PC-9 (cell line): ENCODE data around the gene ZNF618. TPM values are rescaled to one million over a fixed set of nuclear protein-coding genes. Genes with fewer than 3 reads are reported as not detected.

Source experiments
- BruUV-seq: library from RNA; stranded (reverse); fragments of 400-500 nt; replicated peaks from 2 replicates; lab custom pipeline; 2021; lab: Mats Ljungman, UMichigan
- CTCF ChIA-PET: fragments of 300-600 bp; sonication (Branson Sonifier 250); formaldehyde crosslinking; loops from one replicate; lab custom pipeline; 2022; ENCODE audit warnings: antibody characterized with exemption; lab: Charles Lee
- POLR2A ChIA-PET: fragments of 300-600 bp; sonication (Branson Sonifier 250); formaldehyde crosslinking; loops from one replicate; lab custom pipeline; 2022; ENCODE audit warnings: antibody characterized with exemption; ENCODE audit not compliant: unreplicated experiment; lab: Charles Lee
- DNase-seq, 2 experiments: peaks; one replicate each; pipeline versions ENCODE4 v3.0.0 to v3.0.0-alpha.2; 2015 to 2022; ENCODE audit warnings: mixed read lengths in 1 of 2
- H2AFZ ChIP-seq: fragments of 200-600 bp; sonication (generic); 2 replicates; pipeline ENCODE4 v1.8.1; 2017; ENCODE audit warnings: antibody characterized with exemption
- H3F3A ChIP-seq: fragments of 200-600 bp; sonication (generic); 2 replicates; pipeline ENCODE4 v1.8.1; 2017; ENCODE audit warnings: antibody characterized with exemption, mild to moderate bottlenecking, low read depth; ENCODE audit not compliant: insufficient read depth
- H3K27ac ChIP-seq: fragments of 200-600 bp; sonication (generic); 2 replicates; pipeline ENCODE4 v1.6.1; 2016; ENCODE audit warnings: mixed run types
- H3K27me3 ChIP-seq: fragments of 200-600 bp; sonication (generic); 2 replicates; pipeline ENCODE4 v1.6.1; 2016; ENCODE audit warnings: low read depth, mixed run types; ENCODE audit not compliant: insufficient read depth
- H3K36me3 ChIP-seq: fragments of 200-600 bp; sonication (generic); 2 replicates; pipeline ENCODE4 v1.6.1; 2016; ENCODE audit warnings: low read depth, mixed run types
- H3K4me1 ChIP-seq: fragments of 200-600 bp; sonication (generic); replicated peaks from 2 replicates; pipeline ENCODE4 v1.6.1; 2016; ENCODE audit warnings: mixed run types; ENCODE audit not compliant: insufficient read depth
- H3K4me2 ChIP-seq: fragments of 200-600 bp; sonication (generic); 2 replicates; pipeline ENCODE4 v1.6.1; 2017; ENCODE audit warnings: mixed run types
- H3K4me3 ChIP-seq: fragments of 200-600 bp; sonication (generic); 2 replicates; pipeline ENCODE4 v1.6.1; 2016; ENCODE audit warnings: mixed run types
- H3K79me2 ChIP-seq: fragments of 200-600 bp; sonication (generic); 2 replicates; pipeline ENCODE4 v1.6.1; 2017; ENCODE audit warnings: low read depth, mixed run types
- H3K9me2 ChIP-seq: fragments of 200-600 bp; sonication (generic); 2 replicates; pipeline ENCODE4 v1.8.1; 2017; ENCODE audit warnings: mild to moderate bottlenecking; ENCODE audit not compliant: insufficient read depth
- H3K9me3 ChIP-seq: fragments of 200-600 bp; sonication (generic); 2 replicates; pipeline ENCODE4 v1.8.1; 2016; ENCODE audit warnings: low read depth; ENCODE audit not compliant: insufficient read depth
- H4K20me1 ChIP-seq: fragments of 200-600 bp; sonication (generic); 2 replicates; pipeline ENCODE4 v1.8.1; 2017; ENCODE audit not compliant: insufficient read depth
- CTCF ChIP-seq: fragments of 200-600 bp; sonication (generic); conservative IDR thresholded peaks from 2 replicates; pipeline ENCODE4 v1.6.1; 2017; ENCODE audit warnings: mixed run types, antibody characterized with exemption, mild to moderate bottlenecking, moderate library complexity
- EZH2 ChIP-seq: fragments of 200-600 bp; sonication (generic); IDR thresholded peaks from 2 replicates; pipeline ENCODE4 v1.8.0; 2017; ENCODE audit warnings: antibody characterized with exemption, low read depth
- intact Hi-C: fragments of 100-400 bp; cut with micrococcal nuclease; formaldehyde crosslinking; loops from one replicate; pipeline ENCODE4 v1.10.0; 2022; ENCODE audit not compliant: unreplicated experiment
- total RNA-seq: library from RNA; stranded (reverse); gene quantifications from 2 replicates; pipeline ENCODE4 v1.2.3, GENCODE V29; 2021

Gene ZNF618
- total RNA-seq, 1 experiment from 2014 or later = 0.20 TPM

GRCh38 chr9:114027159-114027862, 151.2 kb downstream of the ZNF618 start:
- ChIA-PET POLR2A (no interaction called here), CTCF (no interaction called here)
- Histone ChIP-seq H3K4me1 (no peaks in the 10 kb centered on the region), H4K20me1 (no peaks in the 10 kb centered on the region), H3K79me2 (no peaks in the 10 kb centered on the region), H3K36me3 (no peaks in the 10 kb centered on the region), H3K9me3 (0 out of 2 replicates have a peak, but pooled peaks cover 8% of the 10 kb centered on the region), H3K27ac (no peak overlapping the region), H2AFZ (no peak overlapping the region), H3F3A (no peaks in the 10 kb centered on the region), H3K9me2 (no peaks in the 10 kb centered on the region), H3K27me3 (peaks cover 59% of the 10 kb centered on the region), H3K4me3 (no peak overlapping the region), H3K4me2 (no peak overlapping the region)
- no peak for TF ChIP-seq CTCF
- TF ChIP-seq EZH2 = no peak
- DNase-seq = no peak
- no TSS peak for BruUV-seq
- intact Hi-C loops = no loop called here

- Histone ChIP-seq H2AFZ (no peak overlapping the region), H3K4me2 (no peak overlapping the region), H3K4me3 (no peak overlapping the region), H3K27me3 (peaks cover 66% of the 10 kb centered on the region), H4K20me1 (no peaks in the 10 kb centered on the region), H3F3A (no peaks in the 10 kb centered on the region), H3K79me2 (no peaks in the 10 kb centered on the region), H3K9me2 (no peaks in the 10 kb centered on the region), H3K36me3 (no peaks in the 10 kb centered on the region), H3K4me1 (no peaks in the 10 kb centered on the region), H3K9me3 (0 out of 2 replicates have a peak, but pooled peaks cover 8% of the 10 kb centered on the region), H3K27ac (no peak overlapping the region)
- no TSS peak for BruUV-seq
- TF ChIP-seq EZH2 (no peak), CTCF (no peak)
- ChIA-PET POLR2A (no interaction called here), CTCF (no interaction called here)
- no peak for DNase-seq
- intact Hi-C loops = no loop called here
Observed at GRCh38 chr9:114027863-114028465, 151.9 kb downstream of the ZNF618 start.

GRCh38 chr9:114028646-114029045, 152.5 kb downstream of the ZNF618 start:
- DNase-seq = no peak
- Histone ChIP-seq H4K20me1 (no peaks in the 10 kb centered on the region), H3K4me3 (no peak overlapping the region), H3K9me3 (0 out of 2 replicates have a peak, but pooled peaks cover 3% of the 10 kb centered on the region), H3K27ac (no peak overlapping the region), H2AFZ (no peak overlapping the region), H3F3A (no peaks in the 10 kb centered on the region), H3K9me2 (no peaks in the 10 kb centered on the region), H3K4me1 (no peaks in the 10 kb centered on the region), H3K79me2 (no peaks in the 10 kb centered on the region), H3K36me3 (no peaks in the 10 kb centered on the region), H3K4me2 (no peak overlapping the region), H3K27me3 (peaks cover 73% of the 10 kb centered on the region)
- TF ChIP-seq EZH2 (no peak), CTCF (no peak)
- CTCF ChIA-PET = no interaction called here
- no TSS peak for BruUV-seq
- POLR2A ChIA-PET = no interaction called here
- intact Hi-C loops = no loop called here
